Activated T-cell treated with anti-CD3 and anti-CD28 coated beads for 24 hours (primary cell): Measurements from ENCODE around the gene NR2F6.

Source experiments
- DNase-seq: peaks from one replicate; pipeline ENCODE4 v3.0.0-alpha.2; 2020; ENCODE audit warnings: low read depth

NR2F6 gene

DNA sequence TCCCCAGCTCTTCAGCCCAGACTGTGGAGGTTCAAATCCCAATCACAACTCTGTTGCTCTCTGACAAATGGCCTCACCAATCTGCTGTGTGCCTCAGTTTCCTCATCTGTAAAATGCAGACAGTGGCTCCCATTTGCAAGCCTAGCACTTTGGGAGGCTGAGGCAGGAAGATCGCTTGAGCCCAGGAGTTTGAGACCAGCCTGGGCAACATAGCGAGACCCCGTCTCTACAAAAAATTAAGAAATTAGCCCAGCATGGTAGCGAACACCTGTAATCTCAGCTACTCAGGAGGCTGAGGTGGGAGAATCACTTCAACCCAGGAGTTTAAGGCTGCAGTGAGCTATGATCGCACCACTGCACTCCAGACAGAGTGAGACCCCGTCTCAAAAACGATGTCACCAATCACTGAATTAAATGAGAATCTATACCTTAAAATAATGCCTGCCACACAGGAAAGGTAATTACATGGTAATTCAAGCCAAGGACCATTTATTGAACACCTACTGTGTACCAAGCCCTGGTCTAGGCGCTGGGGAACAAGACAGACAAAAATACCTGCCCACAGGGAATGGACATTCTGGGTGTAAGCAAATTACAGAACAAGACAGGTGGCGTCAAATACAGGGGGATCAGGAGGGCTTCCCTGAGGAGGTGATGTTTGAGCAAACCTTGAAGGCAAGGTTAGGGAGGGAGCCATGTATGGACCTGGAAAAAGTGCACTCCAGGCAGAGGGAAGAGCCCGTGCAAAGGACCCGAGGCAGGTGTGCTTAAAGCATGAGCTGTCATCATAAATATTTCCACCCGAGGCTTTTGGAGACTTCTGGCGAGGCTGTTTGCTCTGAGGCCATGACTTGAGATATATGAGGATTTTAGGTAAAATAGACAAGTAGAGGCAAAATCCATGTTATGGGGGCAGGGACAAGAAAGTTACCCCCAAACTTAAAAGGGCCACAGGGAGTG is 7.7 kb downstream of the NR2F6 start:
- no peak for DNase-seq

DNA sequence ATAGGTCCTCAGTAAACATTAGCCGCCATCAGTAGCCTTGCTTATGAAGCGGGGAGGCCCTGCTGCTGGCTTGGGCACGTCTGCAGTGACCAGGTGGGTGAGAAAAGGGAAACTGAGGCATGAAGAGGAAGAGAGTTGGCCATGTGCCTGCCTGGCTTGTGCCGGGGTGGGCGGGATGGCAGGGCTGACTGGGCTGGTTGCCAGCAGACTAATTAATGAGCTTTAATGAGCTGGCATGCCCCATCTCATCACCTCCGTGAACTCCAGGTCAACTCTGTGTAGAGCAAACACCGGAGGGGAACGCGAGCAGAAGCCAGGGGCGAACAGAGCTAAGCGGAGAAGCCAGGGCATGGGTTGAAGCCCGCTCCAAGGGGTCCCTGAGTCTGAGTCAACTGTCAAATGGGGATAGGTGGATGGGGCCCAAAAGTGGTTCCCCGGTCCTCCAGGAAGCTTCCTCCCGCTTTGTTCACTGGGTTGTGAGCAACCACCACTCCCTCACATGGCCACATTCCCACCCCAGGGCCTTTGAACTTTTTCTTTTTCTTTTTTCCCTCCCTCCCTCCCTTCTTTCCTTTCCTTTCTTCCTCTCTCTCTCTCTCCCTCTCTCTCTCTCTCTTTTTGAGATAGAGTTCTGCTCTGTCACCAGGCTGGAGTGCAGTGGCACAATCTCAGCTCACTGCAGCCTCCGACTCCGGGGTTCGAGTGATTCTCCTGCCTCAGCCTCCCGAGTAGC is 8.7 kb downstream of the NR2F6 start:
- DNase-seq: no peak

DNA sequence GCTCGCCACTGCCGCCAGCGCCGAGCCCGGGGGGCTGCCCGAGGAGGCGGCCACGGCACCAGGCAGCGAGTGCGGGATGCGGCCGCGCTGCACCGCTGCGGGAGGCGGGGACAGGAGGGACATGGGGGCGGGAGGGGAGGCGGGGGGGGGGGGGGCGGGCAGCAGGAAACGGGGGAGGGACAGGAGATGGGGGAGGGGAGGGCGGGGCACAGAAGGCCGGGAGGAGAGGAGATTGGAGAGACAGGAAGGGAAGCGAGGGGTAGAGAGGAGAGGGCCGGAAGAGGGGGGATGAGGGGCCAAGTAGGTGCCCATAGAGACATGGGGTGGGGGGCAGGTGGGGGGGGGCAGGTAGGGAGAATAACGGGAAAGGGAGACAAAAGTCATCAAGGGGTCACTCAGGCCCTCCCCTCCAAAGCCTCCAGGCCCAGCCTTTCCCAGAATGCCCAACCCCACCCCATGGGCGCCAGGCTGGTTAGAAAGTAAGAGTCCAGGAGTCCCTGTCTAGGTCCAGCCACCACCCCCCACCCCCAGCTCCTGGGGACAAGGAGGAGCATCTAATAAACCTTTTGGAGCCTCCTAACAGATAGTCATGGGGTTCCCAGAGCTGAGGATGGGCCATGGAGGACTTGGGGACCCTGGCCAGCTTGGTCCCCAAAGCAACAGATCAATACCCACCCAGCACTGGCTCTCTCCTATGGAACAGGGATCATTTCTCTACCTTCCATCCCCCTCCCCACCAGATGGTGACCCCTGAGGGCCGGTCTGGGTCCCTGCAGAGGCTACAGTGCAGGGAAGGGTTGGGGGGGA is 9.5 kb downstream of the NR2F6 start:
- no peak for DNase-seq

DNA sequence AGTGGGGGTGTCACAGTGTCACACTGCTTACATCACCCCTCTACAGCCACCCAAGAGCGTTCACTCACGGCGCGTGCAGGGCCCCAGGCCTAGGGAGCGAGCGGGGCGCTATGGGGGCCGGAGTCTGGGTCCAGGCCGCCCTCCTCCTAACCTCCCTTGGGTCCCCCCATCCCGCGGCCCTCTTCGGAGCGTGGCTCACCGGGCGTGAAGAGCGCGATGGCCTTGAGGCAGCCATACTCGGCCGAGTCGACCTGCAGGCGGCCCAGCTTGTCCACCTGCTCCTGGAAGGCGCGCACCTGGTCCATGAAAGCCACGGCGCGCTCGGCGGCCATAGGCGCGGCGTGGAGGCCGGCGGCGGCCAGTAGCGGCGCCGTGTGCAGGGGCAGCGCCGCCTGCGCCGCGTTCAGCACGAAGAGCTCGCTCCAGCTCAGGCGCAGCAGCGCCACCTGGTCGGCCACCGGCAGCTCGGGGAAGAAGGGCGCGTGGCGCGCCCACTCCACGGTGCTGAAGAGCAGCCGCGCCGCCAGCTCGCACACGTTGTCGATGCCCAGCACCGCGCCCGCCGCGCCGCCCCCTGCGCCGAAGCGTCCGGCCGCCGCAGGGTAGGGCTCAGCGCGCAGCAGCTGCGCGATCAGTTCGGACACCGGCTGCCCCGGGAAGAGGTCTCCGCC is 10.3 kb downstream of the NR2F6 start:
- peak; percentile 50 for DNase-seq

DNA sequence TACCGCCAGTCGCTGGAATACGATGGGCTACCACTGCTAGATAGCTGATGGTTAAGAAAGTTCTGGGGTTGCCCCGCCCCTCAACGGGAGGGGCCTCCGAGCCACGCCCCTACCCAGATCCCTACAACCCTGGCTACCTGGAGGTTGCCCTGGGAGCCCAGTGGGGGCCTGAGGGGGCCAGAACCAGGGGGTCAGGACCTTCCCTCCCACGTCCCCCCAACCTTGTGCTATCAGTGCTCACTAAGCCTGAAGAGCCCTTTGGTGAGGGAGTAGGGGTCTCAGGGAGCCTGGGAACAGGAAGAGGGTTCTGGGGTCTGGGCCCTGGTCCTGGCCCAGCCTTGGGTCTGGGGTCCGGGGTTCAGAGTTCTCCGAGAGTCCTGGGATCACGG is 10.8 kb downstream of the NR2F6 start:
- DNase-seq: peak; percentile 52

DNA sequence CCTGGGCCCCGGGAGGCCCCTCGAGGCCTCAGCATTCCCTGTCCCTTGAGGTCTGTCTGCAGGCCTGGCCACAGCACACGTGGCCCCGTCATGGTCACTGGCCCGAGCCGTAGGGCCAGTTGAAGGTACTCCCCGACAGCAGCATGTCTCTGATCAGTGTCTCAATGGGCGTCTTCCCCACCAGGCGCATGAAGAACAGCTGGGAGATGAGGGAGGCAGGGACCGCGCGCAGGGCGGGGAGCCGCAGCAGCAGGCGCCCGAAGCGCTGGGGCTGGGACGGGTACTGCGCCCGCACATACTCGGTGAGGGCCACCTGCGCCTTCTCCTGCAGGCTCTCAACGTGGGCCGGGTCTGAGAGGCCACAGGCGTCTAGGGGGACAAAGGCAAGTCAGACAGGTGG is 13.5 kb downstream of the NR2F6 start:
- DNase-seq: no peak

DNA sequence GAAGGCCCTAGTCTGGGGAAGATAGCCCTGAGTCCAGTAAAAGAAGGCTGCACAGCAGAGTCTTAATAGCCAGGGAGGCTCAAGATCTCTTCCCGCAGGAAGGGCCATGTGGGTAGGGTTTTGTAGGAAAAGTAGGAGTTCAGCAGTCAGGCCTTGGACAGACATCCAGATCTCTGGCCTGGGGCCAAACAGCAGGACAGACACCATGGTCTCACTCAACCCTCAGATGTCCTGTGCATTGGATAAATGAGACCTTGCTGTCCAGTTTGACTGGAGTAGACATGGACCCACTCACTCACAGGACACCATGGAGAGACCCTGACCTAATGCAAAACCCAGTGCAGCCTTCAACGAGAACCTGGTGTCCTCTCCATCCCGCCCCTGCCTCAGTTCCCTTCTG is 15.8 kb downstream of the NR2F6 start:
- DNase-seq: no peak

DNA sequence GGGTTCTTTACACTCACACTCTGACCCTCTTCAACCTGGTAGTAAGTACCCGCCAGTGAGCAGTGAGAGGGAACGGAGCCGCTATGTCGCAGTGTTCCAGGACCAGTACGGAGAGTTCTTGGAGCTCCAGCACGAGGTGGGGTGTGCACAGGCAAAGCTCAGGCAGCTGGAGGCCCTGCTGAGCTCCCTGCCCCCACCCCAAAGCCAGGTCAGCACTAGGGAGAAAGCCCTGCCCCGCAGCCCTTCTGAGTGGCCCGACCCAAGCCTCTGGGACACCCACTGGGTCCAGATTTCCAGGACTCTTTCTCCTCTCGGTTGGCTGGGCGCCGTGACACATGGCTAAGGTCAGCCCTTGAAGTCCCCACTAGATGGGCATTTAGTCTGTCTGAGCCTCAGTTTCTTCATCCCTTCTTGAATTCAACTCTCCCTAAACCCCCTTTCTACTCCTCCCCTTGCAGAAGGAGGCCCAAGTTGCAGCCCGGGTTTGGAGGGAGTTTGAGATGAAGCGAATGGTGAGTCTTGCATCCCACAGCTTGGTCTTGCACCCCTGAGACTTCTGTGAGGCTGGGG is 17.8 kb downstream of the NR2F6 start:
- DNase-seq: no peak

DNA sequence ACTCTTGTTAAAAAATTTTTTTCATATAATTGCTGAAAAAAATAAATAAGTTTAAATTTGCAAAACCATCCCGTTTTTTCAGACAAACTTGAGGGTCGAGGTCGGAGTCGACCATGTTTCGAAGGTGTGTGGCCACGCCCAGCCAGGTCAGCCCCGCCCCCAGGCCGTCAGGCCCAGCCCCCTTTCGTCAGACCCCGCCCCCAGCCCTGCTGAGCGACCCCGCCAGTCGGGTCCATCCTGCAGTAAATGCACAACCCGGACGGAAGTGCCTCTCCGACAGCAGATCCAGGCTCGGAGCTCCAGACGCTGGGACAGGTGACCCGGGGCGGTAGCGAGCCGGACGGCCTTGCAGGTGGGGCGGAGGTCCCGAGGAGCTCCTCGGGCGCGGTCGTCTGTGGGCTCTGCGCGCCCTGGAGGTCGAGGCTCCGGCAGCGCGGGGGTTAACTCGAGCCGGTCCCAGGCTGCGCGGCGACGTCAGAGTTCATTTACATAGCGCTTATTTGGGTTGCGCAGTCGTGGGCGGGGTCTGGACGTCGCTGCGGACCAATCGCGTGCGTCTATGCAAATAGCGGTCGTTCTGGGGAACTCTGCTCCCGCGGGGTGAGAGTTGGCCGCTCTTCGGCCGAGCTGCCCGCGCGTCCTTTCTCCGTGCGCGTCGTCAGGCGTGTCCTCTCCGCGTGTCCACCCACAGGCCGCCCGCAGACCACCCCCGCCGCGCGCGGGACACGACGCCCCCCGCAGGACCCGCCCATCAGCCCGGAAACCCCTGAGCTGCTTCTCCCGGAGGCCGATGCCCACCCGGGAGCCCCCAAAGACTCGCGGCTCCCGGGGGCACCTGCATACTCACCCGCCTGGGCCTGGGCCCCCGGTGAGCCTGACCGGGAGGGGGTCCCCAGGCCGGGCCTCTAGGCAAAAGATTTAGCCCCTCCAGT is 19.5 kb downstream of the NR2F6 start, which contains the start of gene OCEL1:
TSS of gene OCEL1 (plus strand) at position 225 of the 932 bp plus-strand sequence. CDS start at position 247, 22 bp downstream.
- peak; percentile 92 for DNase-seq

DNA sequence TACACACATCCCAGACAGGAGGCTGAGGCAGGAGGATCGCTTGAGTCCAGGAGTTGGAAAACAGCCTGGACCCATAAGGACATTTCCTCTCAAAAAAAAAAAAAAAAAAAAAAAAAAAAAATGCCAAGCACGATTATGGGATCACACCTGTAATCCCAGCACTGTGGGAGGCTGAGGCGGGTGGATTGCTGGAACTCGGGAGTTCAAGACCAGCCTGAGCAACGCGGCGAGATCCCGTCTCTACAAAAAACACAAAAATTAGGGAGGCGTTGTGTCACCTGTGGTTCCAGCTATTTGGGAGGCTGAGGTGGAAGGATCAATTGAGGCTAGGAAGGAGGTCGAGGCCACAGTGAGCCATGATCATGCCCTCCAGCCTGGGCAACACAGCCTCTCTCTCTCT is 20.7 kb downstream of the NR2F6 start:
- DNase-seq: no peak

DNA sequence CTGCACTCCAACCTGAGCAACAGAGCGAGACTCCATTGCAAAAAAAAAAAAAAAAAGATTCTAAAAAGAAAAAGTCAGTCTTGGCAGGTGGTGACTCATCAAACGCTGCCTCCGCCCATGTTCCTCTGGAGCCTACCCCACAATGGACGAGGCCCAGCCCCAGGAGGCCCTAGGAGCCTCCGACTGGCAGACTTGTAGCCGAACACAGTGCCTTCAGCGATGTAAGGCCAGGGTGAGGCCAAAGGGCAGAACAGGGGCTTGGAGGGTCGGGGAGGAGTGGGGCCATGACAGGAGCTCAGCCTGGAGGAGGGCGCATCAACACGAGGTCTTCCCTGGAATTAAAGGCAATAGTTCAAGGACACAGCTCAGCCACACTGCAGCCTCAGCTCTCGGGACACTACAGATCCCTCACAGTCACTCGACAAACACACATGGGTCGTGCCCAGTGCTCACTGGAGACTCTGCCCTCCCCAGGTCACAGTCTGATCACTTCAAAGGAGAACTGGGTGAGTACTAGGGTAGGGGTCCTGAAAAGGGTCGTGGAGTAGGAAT is 25.4 kb downstream of the NR2F6 start:
- DNase-seq: no peak

DNA sequence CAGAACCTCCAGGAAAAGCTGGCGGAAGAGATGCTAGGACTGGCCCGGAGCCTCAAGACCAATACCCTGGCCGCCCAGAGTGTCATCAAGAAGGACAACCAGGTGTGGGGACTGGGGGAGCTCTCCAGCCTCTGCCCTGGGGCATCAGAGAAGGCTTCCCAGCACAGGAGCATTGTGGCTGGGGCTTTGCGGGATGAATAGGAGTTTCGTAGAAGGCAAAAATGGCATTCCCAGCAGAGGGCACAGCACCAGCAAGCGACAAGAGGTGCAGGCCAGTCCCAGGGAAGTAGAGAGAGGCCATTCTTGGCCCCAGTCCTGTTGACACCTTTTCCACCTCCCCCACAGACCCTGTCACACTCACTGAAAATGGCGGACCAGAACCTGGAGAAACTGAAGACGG is 26.4 kb downstream of the NR2F6 start:
- DNase-seq: no peak

DNA sequence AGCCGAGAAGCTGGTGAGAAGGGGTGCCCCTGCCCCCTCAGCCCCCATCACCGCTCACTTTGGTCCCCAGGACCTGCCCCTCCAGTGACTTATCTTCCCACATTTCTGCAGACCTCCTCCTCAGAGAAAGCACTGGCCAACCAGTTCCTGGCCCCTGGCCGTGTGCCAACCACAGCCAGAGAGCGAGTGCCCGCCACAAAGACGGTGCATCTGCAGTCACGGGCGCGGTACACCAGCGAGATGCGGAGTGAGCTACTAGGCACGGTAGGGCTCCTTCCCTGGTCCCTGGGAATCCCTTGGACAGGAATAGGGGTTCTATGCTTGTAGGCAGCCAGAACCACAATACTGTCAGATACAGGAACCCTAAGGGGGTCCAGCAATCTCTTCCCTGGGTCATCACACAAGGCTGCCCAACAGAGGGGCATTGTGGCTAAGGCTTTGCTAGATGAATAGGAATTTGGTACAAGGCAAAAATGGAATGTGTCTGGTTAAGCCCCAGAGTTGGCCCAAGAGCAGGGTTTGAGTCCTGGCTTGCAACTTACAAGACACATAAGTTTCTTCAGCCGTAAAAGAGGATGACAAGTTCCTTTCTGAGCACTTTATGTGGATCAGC is 29.6 kb downstream of the NR2F6 start:
- no peak for DNase-seq

DNA sequence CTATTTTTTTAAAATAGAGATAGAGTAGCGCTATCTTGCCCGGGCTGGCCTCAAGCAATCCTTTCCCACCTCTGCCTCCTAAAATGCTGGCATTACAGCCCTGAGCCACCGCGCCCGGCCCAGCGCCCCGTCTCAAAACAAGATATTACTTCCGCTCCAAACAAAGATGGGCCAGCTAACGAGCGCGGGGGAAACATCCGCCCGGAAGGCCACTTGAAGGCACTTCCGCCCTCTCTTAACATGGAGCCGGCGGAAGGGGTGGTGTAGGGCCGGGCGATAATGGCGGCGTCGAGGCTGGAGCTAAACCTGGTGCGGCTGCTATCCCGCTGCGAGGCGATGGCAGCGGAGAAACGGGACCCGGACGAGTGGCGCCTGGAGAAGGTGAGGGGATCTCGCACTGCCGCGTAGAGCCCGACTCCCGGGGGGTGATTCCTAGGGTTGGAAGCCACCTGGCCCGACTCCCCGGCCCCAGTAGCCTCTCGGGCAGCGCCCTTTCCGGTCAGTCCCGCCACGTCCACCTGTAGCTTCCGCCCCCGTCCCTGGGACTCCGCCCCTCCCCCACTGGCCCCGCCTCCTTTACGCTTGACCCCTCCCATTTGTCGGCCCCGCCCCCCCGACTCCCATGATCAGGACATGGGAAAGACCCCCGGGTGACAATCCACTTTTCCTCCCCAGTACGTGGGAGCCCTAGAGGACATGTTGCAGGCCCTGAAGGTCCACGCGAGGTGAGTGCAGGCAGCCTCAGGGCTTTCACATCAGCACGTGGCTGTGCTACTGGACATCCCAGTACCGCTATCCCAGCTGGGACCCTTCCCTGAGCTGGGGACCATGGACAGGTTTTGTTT is 30.4 kb downstream of the NR2F6 start, which contains the start of gene USE1:
TSS of gene USE1 (plus strand) at position 231 of the 845 bp plus-strand sequence. CDS start at position 280, 49 bp downstream.
- peak; percentile 77 for DNase-seq

DNA sequence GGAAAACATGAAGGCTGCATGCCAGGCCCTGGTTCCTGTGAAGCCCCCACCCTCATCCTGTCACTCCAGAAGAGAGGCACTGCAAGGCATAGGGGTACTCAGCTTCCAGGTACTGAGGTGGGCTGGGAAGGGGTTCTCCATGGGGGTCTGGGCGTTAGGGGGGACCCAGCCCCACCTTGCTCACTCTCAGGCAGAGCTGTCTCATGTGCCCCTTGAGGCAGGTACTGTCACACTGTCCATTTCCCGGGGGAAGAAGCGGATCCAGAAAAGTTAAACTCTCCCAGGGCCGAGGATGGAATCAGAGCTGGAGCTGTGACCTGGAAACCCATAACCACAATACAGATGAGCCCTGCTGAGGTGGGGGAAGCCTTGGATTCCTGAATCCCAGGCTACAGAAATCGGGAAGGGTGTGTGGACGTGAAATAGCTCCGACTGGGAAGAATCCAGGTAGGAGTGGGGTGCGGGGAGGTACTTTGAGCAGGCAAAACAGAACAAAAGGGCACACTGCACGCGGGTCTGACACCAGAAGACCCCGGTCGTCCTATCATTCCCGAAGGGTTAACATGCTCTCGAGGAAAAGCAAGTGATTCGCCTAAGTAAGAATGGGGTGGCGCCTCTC is 31.1 kb downstream of the NR2F6 start:
- no peak for DNase-seq

DNA sequence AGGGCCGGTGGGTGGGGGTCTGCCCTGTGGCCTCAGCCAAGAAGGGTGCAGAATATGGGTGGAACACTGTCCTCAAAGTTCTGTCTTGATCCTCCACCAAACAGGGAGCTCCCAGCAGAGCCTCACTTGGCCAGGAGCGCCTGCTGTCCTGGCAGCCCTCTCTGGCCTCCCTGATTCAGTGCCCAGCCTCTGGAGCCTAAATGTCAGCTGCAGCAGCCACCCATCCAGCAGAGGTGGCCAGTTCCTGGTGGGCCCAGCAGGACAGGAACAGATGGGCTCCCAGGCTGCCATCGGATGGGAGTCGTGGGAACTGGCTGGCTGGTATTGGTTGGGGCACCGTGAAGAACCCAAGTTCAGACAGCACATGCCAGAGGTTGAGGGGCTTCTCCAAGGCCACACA is 32.4 kb downstream of the NR2F6 start:
- DNase-seq: no peak

DNA sequence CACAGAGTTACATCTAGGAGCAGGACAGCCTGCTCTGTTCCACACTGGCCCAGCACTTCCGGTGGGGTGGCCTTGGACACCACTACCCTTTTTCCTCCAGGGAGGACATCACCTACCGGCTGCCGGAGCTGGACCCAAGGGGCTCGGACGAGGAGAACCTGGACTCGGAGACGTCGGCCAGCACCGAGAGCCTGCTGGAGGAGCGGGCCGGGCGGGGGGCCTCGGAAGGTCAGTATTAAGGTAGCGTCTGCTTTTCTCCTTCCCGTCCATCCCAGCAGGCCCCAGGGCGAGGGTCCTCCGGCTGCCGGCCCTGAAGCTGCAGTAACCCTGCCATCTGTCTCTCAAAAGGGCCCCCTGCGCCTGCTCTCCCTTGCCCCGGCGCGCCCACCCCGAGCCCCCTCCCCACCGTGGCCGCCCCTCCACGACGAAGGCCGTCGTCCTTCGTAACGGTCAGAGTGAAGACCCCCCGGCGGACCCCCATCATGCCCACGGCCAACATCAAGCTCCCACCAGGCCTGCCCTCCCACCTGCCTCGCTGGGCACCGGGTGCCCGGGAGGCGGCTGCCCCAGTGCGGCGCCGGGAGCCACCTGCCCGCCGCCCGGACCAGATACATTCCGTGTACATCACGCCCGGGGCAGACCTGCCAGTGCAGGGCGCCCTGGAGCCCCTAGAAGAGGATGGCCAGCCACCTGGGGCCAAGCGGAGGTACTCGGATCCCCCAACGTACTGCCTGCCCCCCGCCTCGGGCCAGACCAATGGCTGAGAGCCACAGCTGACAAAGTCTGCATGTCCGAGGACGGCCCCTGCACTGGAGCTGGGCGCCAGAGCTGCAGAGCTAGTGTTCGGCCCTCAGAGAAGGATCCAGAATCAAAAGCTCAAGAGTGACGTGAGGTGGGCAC is 33.9 kb downstream of the NR2F6 start:
- DNase-seq: no peak
